Measurements from ENCODE around the gene NME1.
"Not testable (repeated sequence)": the region's sequence is repeated elsewhere in the genome, so short reads cannot be mapped to it uniquely, and the experiment has no call there.

Gene NME1

GRCh38 chr17:51147650-51148049, 5.7 kb upstream of the NME1 start:
- DNase-seq, result no peak

DNA sequence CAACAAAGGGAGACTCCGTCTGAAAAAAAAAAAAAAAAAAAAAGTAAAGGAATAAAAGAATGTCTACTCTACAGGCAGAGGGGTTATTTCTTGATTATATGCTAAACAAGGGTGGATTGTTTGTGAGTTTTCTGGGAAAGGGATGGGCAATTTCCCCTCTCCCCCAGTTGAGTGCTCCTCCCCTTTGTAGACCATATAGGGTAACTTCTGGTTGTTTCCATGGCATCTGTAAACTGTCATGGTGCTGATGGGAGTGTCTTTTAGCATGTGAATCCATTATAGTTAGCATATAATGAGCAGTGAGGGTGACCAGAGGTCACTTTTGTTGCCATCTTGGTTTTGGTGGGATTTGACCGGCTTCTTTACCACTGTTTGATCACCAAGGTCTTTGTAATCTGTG, 4.2 kb upstream of the NME1 start:
- DNase-seq, result no peak

- no peak for DNase-seq
Measured at GRCh38 chr17:51150932-51151331, 2.4 kb upstream of the NME1 start.

DNA sequence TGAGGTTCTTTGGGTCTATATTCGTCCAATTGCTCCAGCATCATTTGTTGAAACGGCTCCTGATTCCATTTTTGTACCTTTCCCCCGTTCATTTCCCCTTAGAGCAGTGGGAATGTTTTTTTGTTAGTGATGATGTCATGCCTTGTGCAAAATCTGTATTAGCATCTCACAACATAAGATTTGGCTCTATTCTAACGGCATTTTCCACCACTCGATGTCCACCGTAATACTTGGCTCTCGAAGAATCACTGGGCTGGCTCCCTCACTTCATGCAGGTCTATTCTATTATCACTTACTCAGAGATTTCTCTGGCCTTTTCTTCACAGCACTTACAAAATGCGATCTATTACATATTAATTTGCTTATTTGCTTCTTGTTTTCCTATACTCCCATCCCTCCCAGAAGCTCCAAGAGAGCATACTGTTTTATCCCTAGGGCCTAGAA, 571 bp upstream of the NME1 start:
- DNase-seq, result no peak

- no peak for DNase-seq
Measured at GRCh38 chr17:51154176-51154575, 817 bp downstream of the NME1 start.

GRCh38 chr17:51155416-51155815, 2.1 kb downstream of the NME1 start:
- no peak for DNase-seq

- no peak for DNase-seq
Measured at GRCh38 chr17:51159604-51160003, 6.2 kb downstream of the NME1 start.

GRCh38 chr17:51161541-51161940, 8.2 kb downstream of the NME1 start:
- no peak for DNase-seq

- no peak for DNase-seq
Measured at GRCh38 chr17:51164911-51165679, 11.7 kb downstream of the NME1 start.

- DNase-seq, result no peak
Measured at GRCh38 chr17:51165680-51166197, 12.4 kb downstream of the NME1 start.

GRCh38 chr17:51166198-51166986, 13.0 kb downstream of the NME1 start, which contains the start of gene NME2:
TSS of gene NME2 (plus strand) at chr17:51166411. CDS start at chr17:51166831, 420 bp downstream.
- DNase-seq, result peak; percentile 70

- peak; percentile 18 for DNase-seq
Measured at GRCh38 chr17:51166987-51167931, 13.9 kb downstream of the NME1 start.

DNA sequence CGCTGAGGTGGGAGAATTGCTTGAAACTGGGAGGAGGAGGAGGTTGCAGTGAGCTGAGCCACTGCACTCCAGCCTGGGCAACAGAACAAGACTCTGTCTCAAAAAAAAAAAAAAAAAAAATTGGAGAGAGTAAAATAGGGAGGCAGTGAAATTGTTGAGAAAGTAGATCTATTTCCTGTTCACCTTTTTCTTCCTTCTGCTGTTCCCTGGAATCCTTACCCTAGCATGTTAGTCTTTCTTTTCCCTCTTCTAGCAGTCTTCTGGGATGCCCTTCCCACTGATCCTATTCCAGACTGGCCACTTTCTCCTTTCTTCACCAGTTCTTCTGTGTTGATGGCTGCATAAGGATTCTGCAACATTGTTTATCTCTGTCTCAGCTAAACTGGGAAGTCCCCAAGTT, 16.0 kb downstream of the NME1 start:
- no peak for DNase-seq

DNA sequence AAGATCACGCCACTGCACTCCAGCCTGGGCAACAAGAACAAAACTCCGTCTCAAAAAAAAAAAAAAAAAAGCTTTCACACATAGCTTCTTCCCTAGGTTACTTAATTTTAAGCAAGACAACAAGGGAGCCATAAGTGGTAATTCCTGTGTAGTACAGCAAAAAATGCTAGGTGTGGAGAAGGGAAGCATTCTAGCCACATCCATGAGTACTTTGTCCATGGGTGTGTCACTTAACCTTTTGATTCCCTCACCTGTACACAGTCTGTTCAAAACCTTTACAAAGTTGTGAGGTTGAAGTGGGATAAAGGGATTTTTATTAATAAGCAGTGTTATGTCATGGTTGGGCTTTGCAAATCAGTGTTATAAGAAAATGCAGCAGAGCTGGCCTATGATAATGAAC, 17.4 kb downstream of the NME1 start:
- no peak for DNase-seq

DNA sequence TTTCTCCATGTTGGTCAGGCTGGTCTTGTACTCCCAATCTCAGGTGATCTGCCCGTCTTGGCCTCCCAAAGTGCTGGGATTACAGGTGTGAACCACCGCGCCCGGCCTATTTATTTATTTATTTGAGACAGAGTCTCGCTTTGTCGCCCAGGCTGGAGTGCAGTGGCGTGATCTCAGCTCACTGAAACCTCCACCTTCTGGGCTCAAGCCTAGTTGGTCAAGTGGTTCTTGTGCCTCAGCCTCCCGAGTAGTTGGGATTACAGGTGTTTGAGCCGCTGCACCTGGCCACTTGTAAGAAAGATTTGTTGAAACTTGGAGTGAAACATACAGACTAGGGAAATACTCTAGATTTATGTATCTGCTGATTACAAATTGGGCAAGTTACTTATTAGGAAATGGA, 18.7 kb downstream of the NME1 start:
- not testable (repeated sequence) for DNase-seq

- no peak for DNase-seq
Measured at GRCh38 chr17:51180486-51180885, 27.1 kb downstream of the NME1 start.

- no peak for DNase-seq
Measured at GRCh38 chr17:51184124-51184523, 30.8 kb downstream of the NME1 start.

DNA sequence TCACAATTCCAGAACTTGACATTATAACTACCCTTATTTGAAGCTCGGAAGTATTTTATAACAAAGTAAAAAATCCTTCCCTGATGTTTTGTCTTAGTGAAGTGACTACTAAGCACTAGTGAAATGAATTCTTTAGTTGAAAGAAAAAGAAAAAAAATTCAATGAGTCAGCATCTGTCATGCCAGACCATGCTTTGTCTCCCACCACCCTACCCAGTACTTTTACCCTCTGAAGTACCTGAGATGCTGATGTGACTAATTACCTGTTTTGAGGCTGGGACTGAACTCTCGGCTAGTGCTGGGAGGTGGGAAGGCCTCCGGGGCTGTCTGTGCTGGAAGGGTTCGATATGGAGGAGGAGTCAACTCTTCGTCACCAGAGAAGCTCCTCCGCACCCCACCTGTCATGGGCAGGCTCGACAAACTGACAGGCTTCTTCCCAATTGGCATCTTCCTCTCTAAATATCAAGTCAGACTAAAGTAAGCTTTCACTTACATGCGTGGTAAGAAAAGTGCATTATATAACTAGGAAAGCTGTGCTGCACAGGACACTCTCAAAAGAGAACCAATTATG, 32.5 kb downstream of the NME1 start:
- DNase-seq, result no peak

- DNase-seq, result no peak
Measured at GRCh38 chr17:51188271-51188833, 35.0 kb downstream of the NME1 start.

- no peak for DNase-seq
Measured at GRCh38 chr17:51189162-51189561, 35.8 kb downstream of the NME1 start.

DNA sequence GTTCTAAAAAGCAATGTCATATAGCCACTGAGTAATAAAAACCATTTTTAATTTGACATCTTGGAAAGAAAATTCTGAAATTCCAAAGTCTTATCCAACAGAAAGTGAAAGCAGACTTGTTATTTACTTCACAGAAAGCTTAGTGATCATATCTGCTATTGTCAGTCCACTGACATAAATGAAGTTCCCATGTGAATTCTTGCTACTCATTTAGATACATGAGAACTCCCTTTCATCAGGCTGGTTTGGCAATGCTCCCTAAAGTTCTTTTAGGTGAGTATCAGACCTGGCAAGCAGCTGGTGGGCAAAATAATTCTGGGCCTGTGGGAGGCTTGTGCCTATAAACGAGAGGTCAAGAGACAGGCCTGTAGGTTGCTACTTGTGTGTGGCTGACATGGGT, 36.3 kb downstream of the NME1 start:
- no peak for DNase-seq

DNA sequence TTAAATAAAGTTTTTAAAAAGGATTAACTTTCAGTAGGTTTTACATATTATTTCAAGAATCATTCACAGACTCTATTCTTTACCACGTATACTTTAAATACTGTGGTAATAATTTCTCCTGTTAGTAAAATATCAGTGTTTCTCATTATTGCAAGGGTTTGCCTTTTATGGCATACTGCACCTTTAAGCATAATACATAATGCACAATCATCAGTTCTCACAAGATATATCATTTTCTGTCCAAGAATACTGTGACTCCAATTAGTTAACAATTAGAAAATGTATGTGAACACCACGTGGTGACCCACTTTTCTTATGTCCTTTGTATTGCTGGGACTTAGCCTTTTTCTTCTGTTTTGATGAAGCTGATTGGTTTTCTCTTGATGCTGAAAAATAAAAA, 38.5 kb downstream of the NME1 start:
- DNase-seq, result no peak
